HepG2 (cell line): ENCODE data around the gene TCAF1. TPM values are rescaled to one million over a fixed set of nuclear protein-coding genes. Genes with fewer than 3 reads are reported as not detected.

ENCODE experiments used
- DMTF1 ChIP-seq: sonication (generic); formaldehyde crosslinking; IDR thresholded peaks from 2 replicates; pipeline ENCODE4 v1.4.0; 2020; ENCODE audit warnings: mild to moderate bottlenecking, missing genetic modification reagents
- DNMT3B ChIP-seq: conservative IDR thresholded peaks from 2 replicates; pipeline ENCODE4 v1.6.1; 2016; ENCODE audit warnings: missing biosample characterization, control low read depth
- IKZF4 ChIP-seq: sonication (generic); formaldehyde crosslinking; IDR thresholded peaks from 2 replicates; pipeline ENCODE4 v1.5.1; 2020; ENCODE audit warnings: borderline replicate concordance, mild to moderate bottlenecking, low read depth, missing genetic modification reagents; ENCODE audit errors: not compliant biosample characterization
- ISL2 ChIP-seq: sonication (generic); formaldehyde crosslinking; IDR thresholded peaks from 2 replicates; pipeline ENCODE4 v1.5.0; 2020; ENCODE audit warnings: missing genetic modification reagents
- MLX ChIP-seq: IDR thresholded peaks from 2 replicates; pipeline ENCODE4 v1.6.1; 2016
- MTF2 ChIP-seq: sonication (generic); formaldehyde crosslinking; IDR thresholded peaks from 2 replicates; pipeline ENCODE4 v1.5.0; 2020; ENCODE audit warnings: missing genetic modification reagents, borderline replicate concordance
- NFE2 ChIP-seq: sonication (generic); formaldehyde crosslinking; IDR thresholded peaks from 2 replicates; pipeline ENCODE4 v1.4.0; 2020; ENCODE audit warnings: missing genetic modification reagents
- NONO ChIP-seq, 2 experiments: fragments of 450-650 bp in 1 of 2; sonication (generic) in 1 of 2; formaldehyde crosslinking in 1 of 2; IDR thresholded peaks in 1 of 2; conservative IDR thresholded peaks in 1 of 2; 2 replicates each; pipeline versions ENCODE4 v1.6.1 to v1.8.0; 2017 to 2022; ENCODE audit warnings: mild to moderate bottlenecking in 1 of 2, missing genetic modification reagents in 1 of 2, moderate library complexity in 1 of 2
- PAX8 ChIP-seq: sonication (generic); formaldehyde crosslinking; IDR thresholded peaks from 2 replicates; pipeline ENCODE4 v1.8.0; 2022; ENCODE audit warnings: mild to moderate bottlenecking, missing genetic modification reagents, borderline replicate concordance
- RBAK ChIP-seq: sonication (generic); formaldehyde crosslinking; IDR thresholded peaks from 2 replicates; pipeline ENCODE4 v1.5.1; 2020; ENCODE audit warnings: mild to moderate bottlenecking, missing genetic modification reagents
- RORA ChIP-seq: sonication (generic); formaldehyde crosslinking; IDR thresholded peaks from 2 replicates; pipeline ENCODE4 v1.5.0; 2020; ENCODE audit warnings: mild to moderate bottlenecking, missing genetic modification reagents, moderate library complexity
- TBX2 ChIP-seq: sonication (generic); formaldehyde crosslinking; IDR thresholded peaks from 2 replicates; pipeline ENCODE4 v1.5.0; 2020; ENCODE audit warnings: missing genetic modification reagents, mild to moderate bottlenecking, borderline replicate concordance
- ZBTB3 ChIP-seq: sonication (generic); formaldehyde crosslinking; IDR thresholded peaks from 2 replicates; pipeline ENCODE4 v1.4.0; 2020; ENCODE audit warnings: low read depth, mild to moderate bottlenecking, moderate library complexity, missing genetic modification reagents, borderline replicate concordance
- ZBTB8A ChIP-seq: sonication (generic); formaldehyde crosslinking; IDR thresholded peaks from 2 replicates; pipeline ENCODE4 v1.4.0; 2020; ENCODE audit warnings: mild to moderate bottlenecking, low read depth, missing genetic modification reagents, borderline replicate concordance
- ZNF101 ChIP-seq: sonication (generic); formaldehyde crosslinking; IDR thresholded peaks from 2 replicates; pipeline ENCODE4 v1.4.0; 2020; ENCODE audit warnings: mild to moderate bottlenecking, low read depth, missing genetic modification reagents, borderline replicate concordance
- ZNF138 ChIP-seq: sonication (generic); formaldehyde crosslinking; IDR thresholded peaks from 2 replicates; pipeline ENCODE4 v1.5.0; 2020; ENCODE audit warnings: mild to moderate bottlenecking, low read depth, missing genetic modification reagents
- ZNF17 ChIP-seq: sonication (generic); formaldehyde crosslinking; IDR thresholded peaks from 2 replicates; pipeline ENCODE4 v1.5.0; 2020; ENCODE audit warnings: mild to moderate bottlenecking, missing genetic modification reagents
- ZNF230 ChIP-seq: sonication (generic); formaldehyde crosslinking; IDR thresholded peaks from 2 replicates; pipeline ENCODE4 v1.4.0; 2020; ENCODE audit warnings: mild to moderate bottlenecking, missing genetic modification reagents
- ZNF556 ChIP-seq: sonication (generic); formaldehyde crosslinking; IDR thresholded peaks from 2 replicates; pipeline ENCODE4 v1.4.0; 2020; ENCODE audit warnings: mild to moderate bottlenecking, missing genetic modification reagents, borderline replicate concordance
- ZNF740 ChIP-seq: sonication (generic); formaldehyde crosslinking; IDR thresholded peaks from 2 replicates; pipeline ENCODE4 v1.4.0; 2020; ENCODE audit warnings: missing genetic modification reagents
- ZNF770 ChIP-seq: sonication (generic); formaldehyde crosslinking; IDR thresholded peaks from 2 replicates; pipeline ENCODE4 v1.5.0; 2020; ENCODE audit warnings: mild to moderate bottlenecking, missing genetic modification reagents
- ZUFSP ChIP-seq: sonication (generic); formaldehyde crosslinking; IDR thresholded peaks from 2 replicates; pipeline ENCODE4 v1.9.0; 2021; ENCODE audit warnings: missing genetic modification reagents, mild to moderate bottlenecking, borderline replicate concordance
- polyA plus RNA-seq, 8 experiments: library from polyadenylated mRNA; depleted of rRNA in 3 of 8; stranded (reverse) in 7 of 8; unstranded in 1 of 8; fragments of >200 nt; fragmentation: Illumina TruSeq in 4 of 8; extraction: Trizol in 4 of 8; gene quantifications; 2 replicates each; pipeline versions ENCODE4 v1.2.1 to v1.2.3, GENCODE V29; 2011 to 2016; ENCODE audit warnings: low read depth in 4 of 8, missing spikeins in 1 of 8, mixed read lengths in 1 of 8; ENCODE audit not compliant: insufficient read depth in 1 of 8
- total RNA-seq, 5 experiments: library from RNA; depleted of rRNA; stranded (reverse); fragments of >200 nt; fragmentation: Illumina TruSeq; extraction: Trizol; gene quantifications; 2 replicates each; pipeline ENCODE4 v1.2.3, GENCODE V29; 2016; ENCODE audit warnings: low read depth in 1 of 5

TCAF1 gene
- total and polyA plus RNA-seq, 2 of the 13 experiments (the other 11 are each of a cell fraction or from before 2014, with no cell fraction given): 36.2 to 101 TPM

GRCh38 chr7:143900230-143900766 lies 1.7 kb downstream of the TCAF1 start (continued):
- no peak for TF ChIP-seq NONO (IDR thresholded peaks at IDR 0.05)
- 0 out of 2 replicates have a peak, but pooled peaks have one; percentile 29 for TF ChIP-seq NONO (CRISPR knock-in tag; conservative IDR thresholded peaks at IDR 0.05)
- TF ChIP-seq TBX2 (CRISPR knock-in tag): peak; percentile 82; the same call in 1 of the 2 replicates
- no peak for TF ChIP-seq ISL2 (CRISPR knock-in tag)
- TF ChIP-seq MTF2 (CRISPR knock-in tag): no peak
- no peak for TF ChIP-seq ZNF556
- no peak for TF ChIP-seq ZNF138
- no peak for TF ChIP-seq PAX8 (CRISPR knock-in tag)
- 0 out of 2 replicates have a peak, but pooled peaks have one; percentile 48 for TF ChIP-seq ZNF740 (CRISPR knock-in tag)
- TF ChIP-seq ZNF770 (CRISPR knock-in tag): peak; percentile 46
- TF ChIP-seq DNMT3B (CRISPR knock-in tag): no peak
- TF ChIP-seq ZNF230 (CRISPR knock-in tag): no peak
- TF ChIP-seq NFE2 (CRISPR knock-in tag): no peak
- no peak for TF ChIP-seq ZBTB8A (CRISPR knock-in tag)
- no peak for TF ChIP-seq RORA
- no peak for TF ChIP-seq RBAK (CRISPR knock-in tag)
- peak; percentile 77; the same call in 1 of the 2 replicates for TF ChIP-seq MLX (CRISPR knock-in tag)
- TF ChIP-seq ZNF101 (CRISPR knock-in tag): no peak
- TF ChIP-seq ZBTB3 (CRISPR knock-in tag): no peak
- TF ChIP-seq ZNF17 (CRISPR knock-in tag): no peak
- TF ChIP-seq DMTF1: no peak
- TF ChIP-seq IKZF4: no peak
- TF ChIP-seq ZUFSP: no peak
